WTC11 (cell line): Measurements from ENCODE around the gene RNF40. TPM values are rescaled to one million over a fixed set of nuclear protein-coding genes. Genes with fewer than 3 reads are reported as not detected.

Experiments
- ATAC-seq: fragments of 200-7000 bp; cut with Tn5 transposase; 2 replicates; pipeline ENCODE4 v1.10.0; 2021; ENCODE audit warnings: mild to moderate bottlenecking, moderate library complexity
- CTCF ChIA-PET: fragments of 300-600 bp; sonication (Branson Sonifier 250); formaldehyde crosslinking; loops from one replicate; lab custom pipeline; 2021; ENCODE audit warnings: antibody characterized with exemption; lab: Charles Lee
- POLR2A ChIA-PET: fragments of 350-600 bp; sonication (Branson Sonifier 250); formaldehyde crosslinking; loops from one replicate; lab custom pipeline; 2021; ENCODE audit warnings: antibody characterized with exemption; lab: Charles Lee
- DNase-seq: peaks from one replicate; pipeline ENCODE4 v3.0.0; 2021; ENCODE audit warnings: low spot score
- H3K27ac Mint-ChIP-seq: 2 replicates; pipeline ENCODE4 v1.8.0; 2021; ENCODE audit warnings: mixed read lengths
- H3K27me3 Mint-ChIP-seq: 2 replicates; pipeline ENCODE4 v1.8.0; 2021; ENCODE audit warnings: low read depth, mild to moderate bottlenecking, moderate library complexity, mixed read lengths
- H3K36me3 Mint-ChIP-seq: 2 replicates; pipeline ENCODE4 v1.8.0; 2021; ENCODE audit warnings: mixed read lengths
- H3K4me1 Mint-ChIP-seq: 2 replicates; pipeline ENCODE4 v1.8.0; 2022; ENCODE audit warnings: mixed read lengths
- H3K4me3 Mint-ChIP-seq: 2 replicates; pipeline ENCODE4 v1.8.0; 2021; ENCODE audit warnings: mild to moderate bottlenecking, moderate library complexity, mixed read lengths
- H3K9me3 Mint-ChIP-seq: 2 replicates; pipeline ENCODE4 v1.8.0; 2021; ENCODE audit warnings: mixed read lengths
- ATF3 ChIP-seq: sonication (generic); formaldehyde crosslinking; conservative IDR thresholded peaks from 2 replicates; pipeline ENCODE4 v1.8.1; 2022; ENCODE audit warnings: mild to moderate bottlenecking, missing genetic modification reagents
- ATF6 ChIP-seq: sonication (generic); formaldehyde crosslinking; IDR thresholded peaks from 2 replicates; pipeline ENCODE4 v1.8.1; 2023; ENCODE audit warnings: mild to moderate bottlenecking, missing genetic modification reagents
- CTCF ChIP-seq: fragments of 200-600 bp; IDR thresholded peaks from 2 replicates; pipeline ENCODE4 v1.8.0; 2022; ENCODE audit warnings: antibody characterized with exemption
- E2F1 ChIP-seq: sonication (generic); formaldehyde crosslinking; IDR thresholded peaks from 2 replicates; pipeline ENCODE4 v1.8.0; 2022; ENCODE audit warnings: mild to moderate bottlenecking, missing genetic modification reagents
- ERG ChIP-seq: fragments of 250-450 bp; sonication (Bioruptor Pico); IDR thresholded peaks from 2 replicates; pipeline ENCODE4 v1.8.0; 2021; ENCODE audit warnings: mild to moderate bottlenecking
- ESRRA ChIP-seq: sonication (generic); formaldehyde crosslinking; IDR thresholded peaks from 2 replicates; pipeline ENCODE4 v1.8.1; 2022; ENCODE audit warnings: mild to moderate bottlenecking, missing genetic modification reagents, borderline replicate concordance
- IRF2 ChIP-seq: sonication (generic); formaldehyde crosslinking; IDR thresholded peaks from 2 replicates; pipeline ENCODE4 v1.8.0; 2022; ENCODE audit warnings: low read depth, missing genetic modification reagents, borderline replicate concordance
- JUN ChIP-seq: sonication (generic); formaldehyde crosslinking; IDR thresholded peaks from 2 replicates; pipeline ENCODE4 v1.8.0; 2023; ENCODE audit warnings: mild to moderate bottlenecking, missing genetic modification reagents
- MAX ChIP-seq: sonication (generic); formaldehyde crosslinking; IDR thresholded peaks from 2 replicates; pipeline ENCODE4 v1.8.0; 2022; ENCODE audit warnings: mild to moderate bottlenecking, missing genetic modification reagents
- MXD4 ChIP-seq: fragments of 250-450 bp; sonication (Bioruptor Pico); IDR thresholded peaks from 2 replicates; pipeline ENCODE4 v1.8.0; 2021; ENCODE audit warnings: mild to moderate bottlenecking, moderate library complexity, borderline replicate concordance
- SMAD4 ChIP-seq: sonication (generic); formaldehyde crosslinking; IDR thresholded peaks from 2 replicates; pipeline ENCODE4 v1.8.0; 2022; ENCODE audit warnings: mild to moderate bottlenecking, missing genetic modification reagents
- SP1 ChIP-seq: sonication (generic); formaldehyde crosslinking; conservative IDR thresholded peaks from 2 replicates; pipeline ENCODE4 v1.8.1; 2022; ENCODE audit warnings: missing genetic modification reagents
- TEAD1 ChIP-seq: sonication (generic); formaldehyde crosslinking; IDR thresholded peaks from 2 replicates; pipeline ENCODE4 v1.8.0; 2022; ENCODE audit warnings: mild to moderate bottlenecking, missing genetic modification reagents
- ZNF138 ChIP-seq: sonication (generic); formaldehyde crosslinking; conservative IDR thresholded peaks from 2 replicates; pipeline ENCODE4 v1.8.1; 2022; ENCODE audit warnings: mild to moderate bottlenecking, moderate library complexity, missing genetic modification reagents
- total RNA-seq: library from RNA; stranded (reverse); gene quantifications from 3 replicates; pipeline ENCODE4 v1.2.3, GENCODE V29; 2021

The RNF40 gene
- total RNA-seq, 1 experiment from 2014 or later = 77.1 TPM

- Mint-ChIP-seq H3K27ac (no peak overlapping the region), H3K4me1 (peaks cover 12% of the 10 kb centered on the region), H3K4me3 (no peak overlapping the region), H3K9me3 (no peaks in the 10 kb centered on the region), H3K27me3 (no peaks in the 10 kb centered on the region), H3K36me3 (peaks cover 74% of the 10 kb centered on the region)
- DNase-seq (no peak), ATAC-seq (no peak)
- TF ChIP-seq E2F1 (no peak), ZNF138 (CRISPR knock-in tag) (no peak), ESRRA (CRISPR knock-in tag) (no peak), ERG (CRISPR knock-in tag) (no peak), ATF6 (CRISPR knock-in tag) (no peak), MXD4 (CRISPR knock-in tag) (no peak), IRF2 (CRISPR knock-in tag) (no peak), CTCF (no peak), JUN (CRISPR knock-in tag) (no peak), SP1 (no peak), MAX (CRISPR knock-in tag) (no peak), SMAD4 (CRISPR knock-in tag) (no peak), TEAD1 (CRISPR knock-in tag) (no peak)
- ChIA-PET CTCF (interaction anchor here (0.8 kb wide), 1 partner anchor 30 kb away, joined by 3 read pairs; no protein-coding TSS in a partner anchor), POLR2A (interaction anchor here (0.5 kb wide), 1 partner anchor 12 kb away, joined by 4 read pairs; no protein-coding TSS in a partner anchor)
Measured at GRCh38 chr16:30723725-30724355, 38.3 kb upstream of the RNF40 start.

- Mint-ChIP-seq H3K4me3 (no peak overlapping the region), H3K4me1 (peaks cover 12% of the 10 kb centered on the region), H3K27ac (no peak overlapping the region), H3K9me3 (no peaks in the 10 kb centered on the region), H3K36me3 (peaks cover 78% of the 10 kb centered on the region), H3K27me3 (no peaks in the 10 kb centered on the region)
- ATAC-seq = no peak
- ChIA-PET POLR2A (no interaction called here), CTCF (interaction anchor here (0.7 to 0.8 kb wide), 2 partner anchors 31 kb away, joined by 3 read pairs; no protein-coding TSS in a partner anchor)
- DNase-seq = no peak
- TF ChIP-seq ATF3 (CRISPR knock-in tag) = no peak
- no peak for TF ChIP-seq SMAD4 (CRISPR knock-in tag)
Measured at GRCh38 chr16:30724641-30725417, 37.3 kb upstream of the RNF40 start.
